H9 (cell line): ENCODE results near the gene TMOD1. TPM values are rescaled to one million over a fixed set of nuclear protein-coding genes. Genes with fewer than 3 reads are reported as not detected.
"Not testable (repeated sequence)": the region's sequence is repeated elsewhere in the genome, so short reads cannot be mapped to it uniquely, and the experiment has no call there.

ENCODE experiments used
- DNase-seq: peaks from one replicate; pipeline ENCODE4 v3.0.0-alpha.2; 2017
- H2AFZ ChIP-seq: one replicate; pipeline ENCODE4 v1.6.1; 2013; ENCODE audit warnings: mild to moderate bottlenecking, low read length, control low read depth, moderate library complexity
- H2AK5ac ChIP-seq: 2 replicates; pipeline ENCODE4 v1.6.1; 2013; ENCODE audit warnings: low read length, control low read depth, mixed read lengths; ENCODE audit not compliant: insufficient read length
- H2BK120ac ChIP-seq: one replicate; pipeline ENCODE4 v1.6.1; 2013; ENCODE audit warnings: low read depth, mild to moderate bottlenecking, low read length, control low read depth, inconsistent platforms; ENCODE audit not compliant: poor library complexity, severe bottlenecking
- H2BK12ac ChIP-seq: 2 replicates; pipeline ENCODE4 v1.6.1; 2013; ENCODE audit warnings: low read length, control low read depth, mixed read lengths, low read depth; ENCODE audit not compliant: insufficient read length
- H2BK15ac ChIP-seq: 2 replicates; pipeline ENCODE4 v1.6.1; 2013; ENCODE audit warnings: low read depth, low read length, control low read depth
- H2BK20ac ChIP-seq: one replicate; pipeline ENCODE4 v1.6.1; 2013; ENCODE audit warnings: low read depth, mild to moderate bottlenecking, low read length, control low read depth, inconsistent platforms; ENCODE audit not compliant: poor library complexity, severe bottlenecking
- H2BK5ac ChIP-seq: 2 replicates; pipeline ENCODE4 v1.6.1; 2013; ENCODE audit warnings: low read length, control low read depth, mixed read lengths; ENCODE audit not compliant: insufficient read length
- H3K14ac ChIP-seq: 2 replicates; pipeline ENCODE4 v1.6.1; 2013; ENCODE audit warnings: low read length, control low read depth; ENCODE audit not compliant: insufficient read depth
- H3K18ac ChIP-seq: 2 replicates; pipeline ENCODE4 v1.6.1; 2013; ENCODE audit warnings: low read depth, mild to moderate bottlenecking, mixed read lengths, low read length, control low read depth; ENCODE audit not compliant: insufficient read length
- H3K23ac ChIP-seq: 2 replicates; pipeline ENCODE4 v1.6.1; 2013; ENCODE audit warnings: low read length, control low read depth, mixed read lengths, low read depth; ENCODE audit not compliant: insufficient read length
- H3K23me2 ChIP-seq: 2 replicates; pipeline ENCODE4 v1.6.1; 2013; ENCODE audit warnings: low read depth, mild to moderate bottlenecking, mixed read lengths, low read length, control low read depth; ENCODE audit not compliant: insufficient read length, poor library complexity, severe bottlenecking
- H3K27ac ChIP-seq: 2 replicates; pipeline ENCODE4 v1.5.1; 2013; ENCODE audit warnings: low read length, control low read depth, mixed read lengths, low read depth; ENCODE audit not compliant: insufficient read length
- H3K27me3 ChIP-seq: 2 replicates; pipeline ENCODE4 v1.6.1; 2013; ENCODE audit warnings: low read length, control low read depth, inconsistent platforms; ENCODE audit not compliant: insufficient read depth
- H3K4ac ChIP-seq: 2 replicates; pipeline ENCODE4 v1.6.1; 2013; ENCODE audit warnings: low read depth, mild to moderate bottlenecking, control low read depth, inconsistent platforms, low read length, moderate library complexity
- H3K4me1 ChIP-seq: 2 replicates; pipeline ENCODE4 v1.6.1; 2013; ENCODE audit warnings: low read length, control low read depth, inconsistent platforms; ENCODE audit not compliant: insufficient read depth
- H3K4me2 ChIP-seq: 2 replicates; pipeline ENCODE4 v1.6.1; 2013; ENCODE audit warnings: low read length, control low read depth, mixed read lengths; ENCODE audit not compliant: insufficient read length, insufficient read depth
- H3K56ac ChIP-seq: 2 replicates; pipeline ENCODE4 v1.6.1; 2013; ENCODE audit warnings: low read depth, mild to moderate bottlenecking, mixed read lengths, low read length, control low read depth; ENCODE audit not compliant: insufficient read length
- H3K79me1 ChIP-seq: 2 replicates; pipeline ENCODE4 v1.6.1; 2013; ENCODE audit warnings: low read depth, mild to moderate bottlenecking, moderate library complexity, low read length, control low read depth, inconsistent platforms; ENCODE audit not compliant: insufficient read depth, poor library complexity, severe bottlenecking
- H3K79me2 ChIP-seq: 2 replicates; pipeline ENCODE4 v1.6.1; 2013; ENCODE audit warnings: low read length, control low read depth, inconsistent platforms; ENCODE audit not compliant: insufficient read depth
- H3K9ac ChIP-seq: 2 replicates; pipeline ENCODE4 v1.6.1; 2013; ENCODE audit warnings: low read length, control low read depth, mixed read lengths; ENCODE audit not compliant: insufficient read length; ENCODE audit errors: extremely low read depth
- H3K9me3 ChIP-seq: one replicate; pipeline ENCODE4 v1.6.1; 2013; ENCODE audit warnings: low read depth, low read length, inconsistent platforms; ENCODE audit not compliant: control insufficient read depth
- H3T11ph ChIP-seq: one replicate; pipeline ENCODE4 v1.6.1; 2013; ENCODE audit warnings: mild to moderate bottlenecking, low read length, control low read depth, inconsistent platforms
- H4K20me1 ChIP-seq: one replicate; pipeline ENCODE4 v1.6.1; 2013; ENCODE audit not compliant: control insufficient read depth, insufficient read length, insufficient read depth
- H4K5ac ChIP-seq: 2 replicates; pipeline ENCODE4 v1.6.1; 2013; ENCODE audit warnings: low read depth, mild to moderate bottlenecking, mixed read lengths, low read length, control low read depth; ENCODE audit not compliant: insufficient read length
- H4K8ac ChIP-seq: replicated peaks from 2 replicates; pipeline ENCODE4 v1.6.1; 2013; ENCODE audit warnings: low read length, control low read depth, mixed read lengths, low read depth; ENCODE audit not compliant: insufficient read length
- H4K91ac ChIP-seq: 2 replicates; pipeline ENCODE4 v1.6.1; 2013; ENCODE audit warnings: low read depth, mild to moderate bottlenecking, moderate library complexity, mixed read lengths, low read length, control low read depth; ENCODE audit not compliant: insufficient read length
- H3K27ac Mint-ChIP-seq, 3 experiments: 2 replicates in 2 of 3; 3 replicates in 1 of 3; pipeline ENCODE4 v1.8.0; 2020 to 2021; ENCODE audit warnings: mixed read lengths in 3 of 3, mild to moderate bottlenecking in 1 of 3, moderate library complexity in 1 of 3
- H3K27me3 Mint-ChIP-seq: 2 replicates; pipeline ENCODE4 v1.8.0; 2021; ENCODE audit warnings: low read depth, mild to moderate bottlenecking, moderate library complexity, mixed read lengths
- H3K36me3 Mint-ChIP-seq, 3 experiments: 2 replicates in 2 of 3; 3 replicates in 1 of 3; pipeline ENCODE4 v1.8.0; 2020 to 2021; ENCODE audit warnings: low read depth in 3 of 3, mixed read lengths in 3 of 3; ENCODE audit not compliant: insufficient read depth in 1 of 3
- H3K4me1 Mint-ChIP-seq, 2 experiments: 2 replicates each; pipeline ENCODE4 v1.8.0; 2020; ENCODE audit warnings: mixed read lengths in 2 of 2
- H3K4me3 Mint-ChIP-seq, 2 experiments: 2 replicates in 1 of 2; 3 replicates in 1 of 2; pipeline ENCODE4 v1.8.0; 2020 to 2021; ENCODE audit warnings: mild to moderate bottlenecking in 2 of 2, mixed read lengths in 2 of 2, moderate library complexity in 1 of 2
- H3K9me3 Mint-ChIP-seq, 2 experiments: 2 replicates in 1 of 2; 3 replicates in 1 of 2; pipeline ENCODE4 v1.8.0; 2020; ENCODE audit warnings: mild to moderate bottlenecking in 2 of 2, mixed read lengths in 2 of 2, moderate library complexity in 1 of 2
- CTCF ChIP-seq: fragments of 200-600 bp; sonication (generic); conservative IDR thresholded peaks from 3 replicates; pipeline ENCODE4 v1.8.0; 2021; ENCODE audit warnings: antibody characterized with exemption, mild to moderate bottlenecking
- WGBS: extraction: QIAGEN DNeasy Blood & Tissue Kit; methylation state at CpG from one replicate; pipeline ENCODE4 v1.1.7; 2013; ENCODE audit warnings: missing lambda C conversion rate, low lambda C conversion rate, mixed read lengths; ENCODE audit not compliant: insufficient read length; ENCODE audit errors: extremely low coverage; 5-methylcytosine and 5-hydroxymethylcytosine counted together
- total RNA-seq: library from RNA; stranded (reverse); gene quantifications from 2 replicates; pipeline ENCODE4 v1.2.1, GENCODE V29; 2021

TMOD1 gene
- total RNA-seq, 1 experiment from 2014 or later = 0.98 TPM

DNA sequence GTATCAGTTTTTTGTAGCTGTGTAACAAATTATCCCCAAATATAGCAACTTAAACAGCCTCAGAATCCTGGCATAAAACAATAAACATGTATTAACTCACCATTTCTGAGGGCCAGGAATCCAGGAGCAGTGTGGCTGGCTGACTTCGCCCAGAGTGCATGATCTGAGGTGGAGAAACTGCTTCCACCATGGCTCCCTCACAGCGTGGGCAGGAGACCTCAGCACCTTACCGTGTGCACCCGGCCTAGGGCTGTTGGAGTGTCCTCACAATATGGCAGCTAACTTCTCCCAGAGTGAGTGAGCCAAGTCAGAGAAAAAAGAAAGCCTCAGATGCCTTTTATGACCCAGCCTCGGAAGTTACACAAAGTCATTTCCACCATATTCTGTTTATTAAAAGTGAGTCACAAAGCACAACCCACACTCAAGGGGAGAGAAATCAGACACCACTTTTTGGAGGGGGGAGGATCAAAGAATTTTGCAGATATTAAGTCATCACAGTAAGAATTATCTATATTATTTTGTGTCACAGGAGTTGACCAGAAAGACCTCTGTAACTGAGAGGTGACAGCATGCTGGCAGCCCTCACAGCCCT, 72.1 kb downstream of the TMOD1 start:
- H2BK20ac ChIP-seq = no peak overlapping the region
- H3K18ac ChIP-seq = no peak overlapping the region
- Mint-ChIP-seq H3K36me3 (no peaks in the 10 kb centered on the region), H3K9me3 (no peaks in the 10 kb centered on the region), H3K27ac (no peak overlapping the region; a peak in 1 of 7 replicates), H3K4me1 (no peaks in the 10 kb centered on the region; a peak in 1 of 4 replicates), H3K4me3 (no peak overlapping the region), H3K27me3 (peaks cover 4% of the 10 kb centered on the region)
- no peaks in the 10 kb centered on the region for H3K27me3 ChIP-seq
- no peak for TF ChIP-seq CTCF
- no peaks in the 10 kb centered on the region for H3K79me2 ChIP-seq
- H3K27ac ChIP-seq = no peak overlapping the region
- H4K20me1 ChIP-seq = no peaks in the 10 kb centered on the region
- no peak overlapping the region for H3K56ac ChIP-seq
- H2BK15ac ChIP-seq = no peak overlapping the region
- no peak overlapping the region for H2BK120ac ChIP-seq
- H3K23me2 ChIP-seq = no peaks in the 10 kb centered on the region
- WGBS = no CpG with 5 or more reads among the region's 5 CpGs
- no peak overlapping the region for H4K5ac ChIP-seq
- no peak overlapping the region for H2AK5ac ChIP-seq
- no peak overlapping the region for H2BK5ac ChIP-seq
- H3K4me2 ChIP-seq = no peak overlapping the region
- no peak overlapping the region for H4K91ac ChIP-seq
- H3K9me3 ChIP-seq = no peaks in the 10 kb centered on the region
- H3T11ph ChIP-seq = no peak overlapping the region
- no peaks in the 10 kb centered on the region for H3K79me1 ChIP-seq
- H3K23ac ChIP-seq = no peak overlapping the region
- H3K4me1 ChIP-seq = no peaks in the 10 kb centered on the region
- no peak for DNase-seq
- H2AFZ ChIP-seq = no peak overlapping the region
- H3K14ac ChIP-seq = no peak overlapping the region
- no peak overlapping the region for H3K4ac ChIP-seq
- no peak overlapping the region for H2BK12ac ChIP-seq
- no peak overlapping the region for H3K9ac ChIP-seq
- H4K8ac ChIP-seq = no peak overlapping the region

GRCh38 chr9:97574101-97574571, 72.7 kb downstream of the TMOD1 start:
- not testable (repeated sequence) for H4K20me1 ChIP-seq, H3K4ac ChIP-seq, H2BK20ac ChIP-seq, H4K91ac ChIP-seq, H2AFZ ChIP-seq, H3K79me1 ChIP-seq, H3K27me3 ChIP-seq, H3K9ac ChIP-seq, H3K23me2 ChIP-seq, H3K18ac ChIP-seq, H3K27ac Mint-ChIP-seq, H3K4me2 ChIP-seq, H3K27ac ChIP-seq, H3K4me1 Mint-ChIP-seq, H3K4me3 Mint-ChIP-seq, H3K14ac ChIP-seq, DNase-seq, H3K79me2 ChIP-seq, H3T11ph ChIP-seq, H3K9me3 ChIP-seq, H2BK12ac ChIP-seq, H4K8ac ChIP-seq, H2BK120ac ChIP-seq, H4K5ac ChIP-seq, H3K56ac ChIP-seq, H3K36me3 Mint-ChIP-seq, H2BK15ac ChIP-seq, H2AK5ac ChIP-seq, H3K27me3 Mint-ChIP-seq, H2BK5ac ChIP-seq, H3K4me1 ChIP-seq, H3K23ac ChIP-seq, H3K9me3 Mint-ChIP-seq
- WGBS = no CpG with 5 or more reads among the region's 47 CpGs
